ENCODE results near the gene SPRR3.

The SPRR3 gene

GRCh38 chr1:153023109-153023508 lies 21.6 kb downstream of the SPRR3 start:
- no peak for DNase-seq (ENCODE audit: extremely low spot score)
- CTCF ChIA-PET: no interaction called here
- POLR2A ChIA-PET: no interaction called here
- TF ChIP-seq HDGF (IDR thresholded peaks at IDR 0.05; ENCODE audit: borderline replicate concordance) (no peak), LEF1 (IDR thresholded peaks at IDR 0.05; ENCODE audit: borderline replicate concordance) (no peak), ARNT (IDR thresholded peaks at IDR 0.05) (no peak), BHLHE40 (IDR thresholded peaks at IDR 0.05; ENCODE audit: borderline replicate concordance) (no peak), ELF4 (IDR thresholded peaks at IDR 0.05) (no peak), ZNF384 (IDR thresholded peaks at IDR 0.05) (no peak), PKNOX1 (IDR thresholded peaks at IDR 0.05) (no peak), SP1 (IDR thresholded peaks at IDR 0.05) (no peak), L3MBTL2 (conservative IDR thresholded peaks at IDR 0.05) (no peak), CTBP1 (IDR thresholded peaks at IDR 0.05; ENCODE audit: borderline replicate concordance) (no peak), FOXM1 (IDR thresholded peaks at IDR 0.05; ENCODE audit: borderline replicate concordance) (no peak), TARDBP (IDR thresholded peaks at IDR 0.05) (no peak), SUZ12 (IDR thresholded peaks at IDR 0.05) (no peak)

GRCh38 chr1:153024413-153024812 lies 22.9 kb downstream of the SPRR3 start:
- ChIA-PET CTCF (no interaction called here), POLR2A (no interaction called here)
- DNase-seq (ENCODE audit: extremely low spot score): no peak
- no peak for TF ChIP-seq FOXK2 (IDR thresholded peaks at IDR 0.05)
- TF ChIP-seq TARDBP (IDR thresholded peaks at IDR 0.05): no peak
- TF ChIP-seq PKNOX1 (IDR thresholded peaks at IDR 0.05): no peak
- no peak for TF ChIP-seq ARNT (IDR thresholded peaks at IDR 0.05)
- no peak for TF ChIP-seq BHLHE40 (IDR thresholded peaks at IDR 0.05; ENCODE audit: borderline replicate concordance)
- no peak for TF ChIP-seq ELF4 (IDR thresholded peaks at IDR 0.05)
- no peak for TF ChIP-seq ZNF384 (IDR thresholded peaks at IDR 0.05)
- no peak for TF ChIP-seq NFRKB (IDR thresholded peaks at IDR 0.05)
- TF ChIP-seq LEF1 (IDR thresholded peaks at IDR 0.05; ENCODE audit: borderline replicate concordance): no peak
- TF ChIP-seq HDGF (IDR thresholded peaks at IDR 0.05; ENCODE audit: borderline replicate concordance): no peak

- DNase-seq (ENCODE audit: extremely low spot score): no peak
- no peak for TF ChIP-seq ARNT (IDR thresholded peaks at IDR 0.05)
- ChIA-PET CTCF (no interaction called here), POLR2A (no interaction called here)
Measured at GRCh38 chr1:153025797-153026196, 24.2 kb downstream of the SPRR3 start.

DNA sequence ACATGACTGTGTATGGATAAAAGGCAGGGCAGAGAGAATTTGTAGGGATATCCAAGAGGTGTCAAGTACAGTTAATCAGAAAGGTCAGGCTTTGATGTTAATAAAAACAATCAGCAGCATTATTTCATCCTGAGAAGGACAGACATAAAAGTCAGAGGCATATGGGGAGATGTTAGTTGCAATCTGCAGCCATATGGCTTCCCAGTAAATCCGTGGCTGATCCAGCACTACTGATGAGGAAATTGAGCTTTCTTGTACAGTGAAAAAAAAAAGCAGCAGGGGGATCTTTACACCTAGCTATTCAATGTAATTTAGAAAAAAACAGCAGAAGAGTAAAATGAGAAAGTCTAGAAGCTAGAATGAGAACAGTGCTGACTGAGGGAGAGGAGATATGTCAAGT lies 27.2 kb downstream of the SPRR3 start:
- TF ChIP-seq HDGF (IDR thresholded peaks at IDR 0.05; ENCODE audit: borderline replicate concordance) (no peak), ARNT (IDR thresholded peaks at IDR 0.05) (no peak), SP1 (IDR thresholded peaks at IDR 0.05) (no peak), PKNOX1 (IDR thresholded peaks at IDR 0.05) (no peak), LEF1 (IDR thresholded peaks at IDR 0.05; ENCODE audit: borderline replicate concordance) (no peak), FOXA1 (IDR thresholded peaks at IDR 0.05) (no peak), SUZ12 (IDR thresholded peaks at IDR 0.05) (no peak), FOXM1 (IDR thresholded peaks at IDR 0.05; ENCODE audit: borderline replicate concordance) (no peak), TARDBP (IDR thresholded peaks at IDR 0.05) (no peak), ELF4 (IDR thresholded peaks at IDR 0.05) (no peak), ZNF384 (IDR thresholded peaks at IDR 0.05) (no peak), FOXK2 (IDR thresholded peaks at IDR 0.05) (no peak), L3MBTL2 (conservative IDR thresholded peaks at IDR 0.05) (no peak)
- DNase-seq (ENCODE audit: extremely low spot score): no peak
- CTCF ChIA-PET: no interaction called here
- POLR2A ChIA-PET: no interaction called here

DNA sequence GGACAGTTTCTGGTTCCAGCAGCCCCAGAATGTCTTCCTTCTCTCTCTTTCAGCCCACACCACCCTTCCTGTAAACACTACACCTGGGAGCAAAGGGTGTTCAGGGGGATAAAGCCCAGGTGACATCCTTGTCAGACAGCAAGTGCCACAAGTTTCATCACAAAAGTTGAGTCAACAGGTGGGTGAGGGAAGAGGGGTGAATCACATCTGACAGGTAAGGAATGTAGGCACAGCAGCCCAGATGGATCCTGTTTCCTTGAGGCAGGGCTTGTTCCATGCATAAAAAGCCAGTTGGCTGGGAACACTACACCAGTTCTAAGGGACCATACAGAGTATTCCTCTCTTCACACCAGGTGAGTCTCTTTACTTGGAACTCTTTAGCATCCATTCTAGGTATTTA lies 29.3 kb downstream of the SPRR3 start, which contains the start of gene SPRR1B:
Gene SPRR1B, plus strand, starts transcription at position 309 of the 400 bp plus-strand sequence. CDS start 1,143 bp downstream, outside the sequence.
- TF ChIP-seq CTBP1 (IDR thresholded peaks at IDR 0.05; ENCODE audit: borderline replicate concordance) (no peak), BHLHE40 (IDR thresholded peaks at IDR 0.05; ENCODE audit: borderline replicate concordance) (no peak), NFRKB (IDR thresholded peaks at IDR 0.05) (no peak), FOXM1 (IDR thresholded peaks at IDR 0.05; ENCODE audit: borderline replicate concordance) (no peak), ARNT (IDR thresholded peaks at IDR 0.05) (no peak), ZNF384 (IDR thresholded peaks at IDR 0.05) (no peak), FOXA1 (IDR thresholded peaks at IDR 0.05) (no peak)
- ChIA-PET POLR2A (no interaction called here), CTCF (no interaction called here)
- no peak for DNase-seq (ENCODE audit: extremely low spot score)

- CTCF ChIA-PET: no interaction called here
- TF ChIP-seq PKNOX1 (IDR thresholded peaks at IDR 0.05) (no peak), FOXK2 (IDR thresholded peaks at IDR 0.05) (no peak), ZNF384 (IDR thresholded peaks at IDR 0.05) (no peak), BHLHE40 (IDR thresholded peaks at IDR 0.05; ENCODE audit: borderline replicate concordance) (no peak), ELF4 (IDR thresholded peaks at IDR 0.05) (no peak), TARDBP (IDR thresholded peaks at IDR 0.05) (no peak), ARNT (IDR thresholded peaks at IDR 0.05) (no peak), SP1 (IDR thresholded peaks at IDR 0.05) (no peak), FOXA1 (IDR thresholded peaks at IDR 0.05) (no peak), CTBP1 (IDR thresholded peaks at IDR 0.05; ENCODE audit: borderline replicate concordance) (no peak), L3MBTL2 (conservative IDR thresholded peaks at IDR 0.05) (no peak), NFRKB (IDR thresholded peaks at IDR 0.05) (no peak), HDGF (IDR thresholded peaks at IDR 0.05; ENCODE audit: borderline replicate concordance) (no peak), SUZ12 (IDR thresholded peaks at IDR 0.05) (no peak), LEF1 (IDR thresholded peaks at IDR 0.05; ENCODE audit: borderline replicate concordance) (no peak), FOXM1 (IDR thresholded peaks at IDR 0.05; ENCODE audit: borderline replicate concordance) (no peak)
- DNase-seq (ENCODE audit: extremely low spot score): no peak
- POLR2A ChIA-PET: no interaction called here
Measured at GRCh38 chr1:153032073-153032472, 30.5 kb downstream of the SPRR3 start.
